Measurements from ENCODE around the gene ZCCHC13.

ZCCHC13 gene

GRCh38 chrX:74304016-74304415 lies at the start of gene ZCCHC13:
Gene ZCCHC13 (plus strand): TSS chrX:74304180. CDS start chrX:74304267, 87 bp downstream.
- TF ChIP-seq CTCF (IDR thresholded peaks at IDR 0.05) = no peak

GRCh38 chrX:74259885-74260491 lies 44.0 kb upstream of the ZCCHC13 start:
- TF ChIP-seq CTCF (IDR thresholded peaks at IDR 0.05) = no peak

- no peak for TF ChIP-seq CTCF (IDR thresholded peaks at IDR 0.05)
Observed at GRCh38 chrX:74262452-74263209, 41.3 kb upstream of the ZCCHC13 start.

GRCh38 chrX:74270393-74270792 lies 33.6 kb upstream of the ZCCHC13 start:
- no peak for TF ChIP-seq CTCF (IDR thresholded peaks at IDR 0.05)

- TF ChIP-seq CTCF (IDR thresholded peaks at IDR 0.05) = no peak
Observed at GRCh38 chrX:74272230-74272629, 31.8 kb upstream of the ZCCHC13 start.

GRCh38 chrX:74274516-74274915 lies 29.5 kb upstream of the ZCCHC13 start:
- no peak for TF ChIP-seq CTCF (IDR thresholded peaks at IDR 0.05)

- TF ChIP-seq CTCF (IDR thresholded peaks at IDR 0.05) = no peak
Observed at GRCh38 chrX:74277320-74277719, 26.7 kb upstream of the ZCCHC13 start.

Data from LNCAP (cell line).